HFF-Myc (cell line): ENCODE data around the gene ACOXL.

Experiments
- DNase-seq: peaks from one replicate; pipeline ENCODE4 v3.0.0-alpha.2; 2011; ENCODE audit warnings: low read depth; ENCODE audit errors: extremely low read depth
- H3K4me3 ChIP-seq: replicated peaks from 2 replicates; pipeline ENCODE4 v1.5.1; 2011; ENCODE audit warnings: low read depth, mild to moderate bottlenecking, control low read depth, low read length
- CTCF ChIP-seq: IDR thresholded peaks from 2 replicates; pipeline ENCODE4 v1.5.1; 2012; ENCODE audit warnings: mild to moderate bottlenecking, low read depth, low read length, control low read depth; ENCODE audit errors: missing control alignments

Gene ACOXL

GRCh38 chr2:110794390-110794789, 62.0 kb downstream of the ACOXL start:
- DNase-seq, result no peak
- no peak for TF ChIP-seq CTCF

GRCh38 chr2:110794951-110795350, 62.6 kb downstream of the ACOXL start:
- TF ChIP-seq CTCF, result no peak
- DNase-seq, result no peak
- no peak overlapping the region for H3K4me3 ChIP-seq

More at GRCh38 chr2:110794390-110794789, 62.0 kb downstream of the ACOXL start:
- H3K4me3 ChIP-seq, result no peak overlapping the region

- DNase-seq, result no peak
- no peak overlapping the region for H3K4me3 ChIP-seq
- TF ChIP-seq CTCF, result no peak
These were observed 64.4 kb downstream of the ACOXL start for GRCh38 chr2:110796716-110797301.

GRCh38 chr2:110799376-110799775, 67.0 kb downstream of the ACOXL start:
- no peak for TF ChIP-seq CTCF
- no peak for DNase-seq
- H3K4me3 ChIP-seq, result no peak overlapping the region

GRCh38 chr2:110800611-110801402, 68.4 kb downstream of the ACOXL start:
- no peak for TF ChIP-seq CTCF
- H3K4me3 ChIP-seq, result no peak overlapping the region
- DNase-seq, result no peak

- no peak for TF ChIP-seq CTCF
- no peak for DNase-seq
- no peak overlapping the region for H3K4me3 ChIP-seq
These were observed 70.0 kb downstream of the ACOXL start for GRCh38 chr2:110802208-110802932.
